NCI-H2107 treated with DMSO at 0.1 percent for 48 hours (cell line): ENCODE data around the gene MYH2.
"Not testable (repeated sequence)": the region's sequence is repeated elsewhere in the genome, so short reads cannot be mapped to it uniquely, and the experiment has no call there.

Experiments
- DNase-seq: peaks from one replicate; lab custom pipeline; 2025; ENCODE audit not compliant: unreplicated experiment; lab: John Stamatoyannopoulos, UW

The MYH2 gene

DNA sequence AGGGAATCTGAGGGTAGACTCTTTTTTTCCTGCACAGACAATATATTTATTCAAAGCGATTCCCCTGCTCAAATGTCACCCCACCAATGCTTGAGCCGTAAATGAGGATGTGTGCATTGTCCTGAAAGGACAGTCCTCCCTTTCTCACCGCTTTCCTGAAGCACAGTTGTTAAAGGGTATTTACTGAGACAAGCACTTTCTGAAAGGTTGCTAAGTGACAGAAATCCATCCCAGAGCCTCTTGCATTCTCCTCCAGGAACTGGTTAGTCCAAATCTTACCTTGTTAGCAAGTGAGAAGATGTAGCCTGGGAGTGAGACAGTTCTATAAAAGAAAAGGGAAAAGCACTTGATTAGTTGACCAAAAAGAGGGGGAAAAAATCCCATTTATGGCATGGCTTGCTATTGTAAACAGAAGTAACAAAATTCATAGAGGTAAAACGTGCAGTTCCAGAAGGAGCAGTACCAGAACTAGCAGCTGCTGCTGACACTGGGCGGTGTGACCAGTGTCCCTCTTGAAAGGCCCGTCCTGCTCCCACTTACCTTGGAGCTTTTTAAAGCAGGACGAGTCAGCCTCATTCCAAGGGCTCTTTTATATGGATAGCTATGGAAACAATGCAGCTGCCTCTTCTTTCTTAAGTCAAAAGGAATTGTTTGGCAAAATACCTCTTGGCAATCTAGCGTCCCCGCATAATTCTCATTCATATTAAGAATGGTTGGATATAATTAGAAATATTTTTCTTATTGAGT, at the start of gene MYH2:
Gene MYH2, minus strand, starts transcription at position 563 of the 747 bp plus-strand sequence. CDS start 1,738 bp downstream, outside the sequence.
- no peak for DNase-seq

GRCh38 chr17:10598621-10599020, 49.2 kb upstream of the MYH2 start:
- DNase-seq: no peak

DNA sequence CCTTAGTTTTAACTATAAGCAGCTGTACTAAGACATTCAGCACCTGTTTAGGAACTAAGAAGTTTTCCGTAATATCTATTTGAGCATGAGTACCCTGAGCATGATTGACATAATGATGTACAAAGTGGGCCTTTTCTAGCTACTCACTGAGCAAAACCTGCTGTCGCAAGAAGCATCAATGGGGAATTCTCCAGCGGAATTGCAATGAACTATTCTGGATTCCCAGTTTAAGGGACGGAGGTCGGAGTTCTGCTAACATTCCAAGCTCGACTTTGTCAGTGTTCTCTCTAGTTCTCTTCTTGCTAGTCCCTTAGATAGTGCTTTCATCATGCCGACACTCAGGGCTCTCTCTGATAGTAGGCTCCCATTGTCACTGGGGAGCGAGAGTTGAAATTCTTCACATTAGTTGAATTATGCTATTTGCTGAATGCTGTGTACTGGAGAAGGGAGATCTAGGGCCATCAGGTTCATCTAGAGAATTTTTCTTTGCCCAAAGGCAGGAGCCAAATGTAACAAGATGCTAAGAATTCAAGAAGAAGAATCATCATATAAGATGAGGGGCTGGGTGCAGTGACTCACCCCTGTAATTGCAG, 40.2 kb upstream of the MYH2 start:
- DNase-seq: no peak

DNA sequence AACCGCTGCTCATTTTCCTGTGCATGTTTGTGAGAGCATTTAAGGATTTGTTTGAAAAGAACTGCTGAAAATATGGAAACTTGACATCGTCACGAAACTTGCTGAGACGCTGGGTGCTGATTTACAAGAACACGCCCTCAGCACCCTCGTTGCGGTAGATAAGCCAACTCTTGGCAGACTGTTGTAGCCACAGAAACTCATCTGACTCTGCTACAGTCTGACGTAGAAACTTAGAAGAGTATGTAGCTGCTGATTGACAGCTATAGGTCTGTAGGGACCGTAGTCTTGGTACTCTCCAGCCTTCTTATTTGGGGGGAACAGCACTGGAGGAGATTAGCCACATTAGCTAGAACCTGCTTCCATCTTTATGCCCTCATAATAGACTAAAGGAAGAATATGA, 36.1 kb upstream of the MYH2 start:
- no peak for DNase-seq

DNA sequence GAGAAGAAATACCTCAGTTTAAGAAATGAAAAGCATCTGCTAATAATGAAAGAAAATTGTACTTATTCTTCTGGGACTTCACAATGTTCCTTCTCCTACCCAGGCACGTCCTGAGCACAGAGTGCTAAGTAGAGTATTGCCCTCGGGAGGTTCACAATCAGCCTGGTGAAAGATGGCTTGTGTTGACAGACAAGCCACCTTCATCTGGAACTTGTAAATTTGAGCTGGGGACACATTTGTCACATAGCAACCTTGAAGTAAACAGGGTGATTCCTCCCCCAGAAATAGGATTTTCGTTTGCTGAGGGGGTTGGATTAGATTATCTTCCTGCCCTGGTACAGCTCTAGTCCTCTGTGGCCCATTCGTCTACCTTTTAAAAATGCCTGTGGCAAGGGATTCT, 34.4 kb upstream of the MYH2 start:
- no peak for DNase-seq

DNA sequence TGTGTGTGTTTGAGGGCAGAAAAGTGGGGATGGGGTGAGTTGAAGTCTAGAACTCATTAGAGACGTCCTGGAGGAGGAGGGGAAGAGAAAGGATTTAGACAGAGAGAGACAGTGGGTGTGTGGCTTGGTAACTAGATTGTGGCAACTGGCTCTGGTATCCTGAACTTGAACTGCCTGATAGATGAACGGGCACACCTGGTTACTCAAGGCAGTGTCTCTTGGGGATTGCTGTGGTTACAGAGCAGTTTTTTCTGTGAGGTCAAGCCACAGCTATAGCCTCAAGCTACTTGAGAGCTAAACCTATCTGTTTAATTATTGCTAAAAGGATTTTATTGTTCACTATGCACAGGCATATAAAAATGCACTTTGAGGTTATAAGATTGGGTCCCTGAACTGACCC, 29.8 kb upstream of the MYH2 start:
- DNase-seq: no peak

DNA sequence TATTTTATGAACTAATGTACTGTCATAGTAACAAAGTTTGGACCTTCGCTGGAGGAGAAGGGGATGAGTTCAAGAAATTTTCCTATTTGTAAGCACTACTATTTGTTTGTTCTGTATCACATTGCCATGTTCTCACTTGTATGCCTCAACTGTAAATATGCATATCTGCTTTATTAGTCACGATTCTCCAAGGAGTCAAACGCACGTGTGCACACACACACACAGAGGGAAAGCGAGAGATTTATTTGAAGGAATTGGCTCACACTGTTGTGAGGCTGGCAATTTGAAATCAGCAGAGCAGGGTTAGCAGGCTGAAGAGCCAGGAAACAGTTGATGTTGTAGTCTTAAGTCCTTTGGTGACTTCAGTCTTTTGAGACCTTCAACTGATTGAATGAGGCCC, 24.9 kb upstream of the MYH2 start:
- no peak for DNase-seq

GRCh38 chr17:10563991-10564660, 14.7 kb upstream of the MYH2 start:
- no peak for DNase-seq

- no peak for DNase-seq
Measured at GRCh38 chr17:10558049-10558448, 8.6 kb upstream of the MYH2 start.

- DNase-seq: no peak
Measured at GRCh38 chr17:10557422-10557821, 8.0 kb upstream of the MYH2 start.

GRCh38 chr17:10556301-10557005, 7.0 kb upstream of the MYH2 start:
- DNase-seq: no peak

- no peak for DNase-seq
Measured at GRCh38 chr17:10550014-10550413, 556 bp upstream of the MYH2 start.

GRCh38 chr17:10547351-10547750, 2.1 kb downstream of the MYH2 start:
- DNase-seq: no peak

DNA sequence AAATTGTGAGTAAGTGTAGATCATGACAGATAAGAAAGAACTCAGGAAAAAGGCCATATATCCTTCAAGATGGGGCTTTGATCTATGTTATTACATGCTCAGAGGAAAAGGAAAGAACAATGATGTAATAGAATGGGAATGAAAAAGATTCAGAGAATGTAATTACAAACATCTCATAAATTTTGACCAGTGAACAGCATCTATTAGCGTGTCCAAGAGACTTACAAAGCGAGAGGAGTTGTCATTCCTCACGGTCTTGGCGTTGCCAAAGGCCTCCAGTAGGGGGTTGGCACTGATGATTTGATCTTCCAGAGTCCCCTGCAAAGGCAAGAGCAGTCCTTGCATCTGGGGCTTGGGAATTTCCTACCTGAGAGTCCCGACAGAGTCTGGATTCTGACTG, 6.0 kb downstream of the MYH2 start:
- DNase-seq: not testable (repeated sequence)

DNA sequence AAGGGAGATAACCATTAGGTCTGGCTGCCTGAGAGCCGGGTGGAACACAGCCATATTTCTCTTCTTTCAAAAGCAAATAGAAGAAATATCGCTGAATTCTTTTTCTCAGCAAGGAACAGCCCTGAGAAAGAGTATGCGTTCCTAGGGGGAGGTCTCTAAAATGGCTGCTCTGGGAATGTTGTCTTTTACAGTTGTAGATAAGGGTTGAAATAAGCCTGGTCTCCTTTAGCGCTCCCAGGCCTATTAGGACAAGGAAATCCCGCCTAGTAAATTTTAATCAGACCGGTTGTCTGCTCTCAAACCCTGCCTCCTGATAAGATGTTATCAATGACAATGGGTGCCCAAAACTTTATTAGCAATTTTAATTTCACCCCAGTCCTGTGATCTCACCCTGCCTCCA, 8.3 kb downstream of the MYH2 start:
- not testable (repeated sequence) for DNase-seq

DNA sequence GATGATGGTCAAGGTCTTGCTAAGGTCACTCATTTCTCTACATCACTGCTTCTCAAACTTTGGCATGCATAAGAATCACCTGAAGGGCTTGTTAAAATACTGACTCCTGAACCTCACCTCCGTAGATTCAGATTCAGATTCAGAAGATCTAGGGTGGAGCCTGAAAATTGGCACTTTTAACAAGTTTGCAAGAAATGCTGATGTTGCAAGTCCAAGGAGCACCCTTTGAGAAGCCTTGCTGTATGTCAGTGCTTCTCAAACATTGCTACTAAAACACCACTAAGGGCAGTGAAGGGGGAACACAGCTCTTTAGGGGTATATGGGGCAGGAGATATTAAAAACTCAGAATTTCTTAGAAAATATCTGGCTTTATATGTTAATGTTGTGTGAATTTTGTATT, 17.4 kb downstream of the MYH2 start:
- DNase-seq: no peak

GRCh38 chr17:10527419-10527818, 22.0 kb downstream of the MYH2 start:
- DNase-seq: no peak

DNA sequence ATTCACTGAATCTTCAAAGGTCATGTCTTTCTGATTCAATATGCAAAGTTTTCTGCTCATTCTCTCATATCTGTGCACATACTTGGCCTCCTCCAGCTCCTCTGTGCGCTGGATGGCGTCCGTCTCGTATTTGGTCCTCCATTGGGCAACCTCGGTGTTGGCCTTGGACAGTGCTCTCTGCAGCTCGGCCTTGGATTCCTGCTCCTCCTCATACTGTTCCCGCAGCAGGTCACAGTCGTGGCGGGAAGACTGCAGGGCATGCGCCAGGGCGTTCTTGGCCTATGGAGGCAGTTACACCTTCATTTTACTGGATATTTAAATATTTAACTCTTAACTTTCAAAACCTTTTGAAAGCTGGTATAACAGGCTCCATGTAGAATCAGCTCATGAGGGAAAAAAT, 22.9 kb downstream of the MYH2 start:
- no peak for DNase-seq

DNA sequence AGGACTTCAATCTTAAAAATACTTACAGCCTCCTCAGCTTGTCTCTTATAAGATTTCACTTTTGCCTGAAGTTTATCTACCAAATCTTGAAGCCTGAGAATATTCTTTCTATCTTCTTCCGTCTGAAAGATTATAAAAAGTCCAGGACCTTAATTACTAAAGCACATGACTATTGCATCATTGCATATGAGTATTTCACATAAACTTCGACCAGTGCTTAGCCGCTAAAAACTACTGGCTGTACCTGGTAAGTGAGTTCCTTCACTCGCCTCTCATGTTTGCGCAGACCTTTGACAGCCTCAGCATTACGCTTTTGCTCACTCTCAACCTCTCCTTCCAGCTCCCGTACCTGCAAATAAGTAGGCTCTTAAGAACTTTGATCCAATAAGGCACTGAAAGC, 26.4 kb downstream of the MYH2 start:
- DNase-seq: no peak

GRCh38 chr17:10521949-10522348, 27.5 kb downstream of the MYH2 start:
- no peak for DNase-seq

DNA sequence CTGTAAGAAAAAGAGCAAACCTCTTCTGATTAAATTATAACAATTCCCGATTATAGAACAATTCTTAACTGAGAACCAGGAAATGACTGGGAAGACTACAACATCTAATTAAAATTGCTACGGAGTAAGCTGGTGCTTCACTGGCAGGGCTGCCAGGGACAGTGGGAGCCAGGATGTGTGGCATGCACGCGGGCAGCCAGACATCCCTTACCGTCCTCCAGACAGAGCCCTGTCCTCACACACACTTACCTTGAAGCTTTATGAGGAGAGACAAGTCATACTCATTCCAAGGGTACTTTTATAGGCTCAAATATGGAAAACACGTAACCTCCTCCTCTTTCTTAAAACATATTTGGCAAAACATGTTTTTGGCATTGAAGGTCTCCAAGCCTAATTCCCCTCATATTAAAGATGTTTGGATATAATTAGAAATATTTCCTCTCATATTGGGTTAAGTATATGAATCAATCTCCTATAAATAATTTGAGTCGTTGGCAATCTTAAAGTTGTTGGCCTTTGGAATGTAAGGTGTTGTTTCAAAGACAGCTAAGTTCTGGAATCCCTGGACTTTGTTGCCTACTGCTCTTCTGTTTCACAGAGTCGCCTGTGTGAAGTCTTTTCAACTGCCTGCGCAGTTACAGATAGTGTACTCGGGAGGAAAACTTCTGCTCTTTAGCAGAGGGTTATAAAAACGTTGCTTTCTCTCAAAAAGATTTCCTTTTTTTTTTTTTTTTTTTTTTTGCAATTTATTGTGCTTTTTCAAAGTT, 31.0 kb downstream of the MYH2 start, which contains the start of gene MYH1:
Gene MYH1, minus strand, starts transcription at position 272 of the 767 bp plus-strand sequence. CDS start 1,900 bp downstream, outside the sequence.
- DNase-seq: no peak
